Neural cell (in vitro differentiated cells): ENCODE measurements around the gene MTERF1.

Experiments
- EP300 ChIP-seq: fragments of 450-650 bp; conservative IDR thresholded peaks from 2 replicates; pipeline ENCODE4 v1.6.1; 2014; ENCODE audit warnings: antibody characterized with exemption, mild to moderate bottlenecking, moderate library complexity; ENCODE audit not compliant: poor library complexity, severe bottlenecking
- EZH2 ChIP-seq: fragments of 200-600, 300-800 bp; shearing (Covaris generic), sonication (generic); IDR thresholded peaks from 2 replicates; pipeline ENCODE4 v1.6.1; 2014; ENCODE audit warnings: antibody characterized with exemption, low read length, borderline replicate concordance, mild to moderate bottlenecking; ENCODE audit not compliant: insufficient read depth, poor library complexity, severe bottlenecking
- MXI1 ChIP-seq: fragments of 450-650 bp; conservative IDR thresholded peaks from 2 replicates; pipeline ENCODE4 v1.6.1; 2014; ENCODE audit warnings: antibody characterized with exemption, mild to moderate bottlenecking; ENCODE audit not compliant: poor library complexity, severe bottlenecking
- POLR2AphosphoS5 ChIP-seq: IDR thresholded peaks from 2 replicates; pipeline ENCODE4 v1.6.1; 2012
- RAD21 ChIP-seq: fragments of 450-650 bp; conservative IDR thresholded peaks from 2 replicates; pipeline ENCODE4 v1.6.1; 2014; ENCODE audit warnings: antibody characterized with exemption, mild to moderate bottlenecking, moderate library complexity
- SMC3 ChIP-seq: fragments of 450-650 bp; conservative IDR thresholded peaks from 2 replicates; pipeline ENCODE4 v1.6.1; 2014; ENCODE audit warnings: antibody characterized with exemption, mild to moderate bottlenecking, moderate library complexity; ENCODE audit not compliant: poor library complexity
- TAF1 ChIP-seq: IDR thresholded peaks from 2 replicates; pipeline ENCODE4 v1.6.1; 2012; ENCODE audit warnings: low read depth
- TF ChIP-seq, protein P1 (sequence below): fragments of 450-650 bp; IDR thresholded peaks from 2 replicates; pipeline ENCODE4 v1.5.1; 2014; ENCODE audit warnings: antibody characterized with exemption, mild to moderate bottlenecking, moderate library complexity; ENCODE audit not compliant: poor library complexity, severe bottlenecking

DNA sequence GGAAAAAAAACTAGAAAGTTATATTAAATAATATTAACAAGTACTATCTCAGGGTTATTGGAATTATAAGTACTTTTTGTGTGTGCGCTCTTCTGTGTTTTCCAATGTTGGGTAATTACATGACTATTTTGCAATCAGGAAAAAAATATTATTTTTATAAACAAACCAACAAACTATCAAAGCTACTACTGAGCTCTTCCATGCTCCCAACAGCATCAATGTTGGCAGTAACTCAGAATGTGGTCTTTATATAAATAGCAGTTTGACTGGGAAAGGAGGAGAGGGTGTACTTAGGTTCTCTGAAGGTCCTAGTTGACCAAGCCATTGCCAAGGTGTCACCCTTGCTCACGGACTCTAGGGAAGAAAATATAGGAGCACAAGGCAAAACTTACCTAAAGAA lies 15.0 kb downstream of the MTERF1 start:
- TF ChIP-seq, protein P1, sequence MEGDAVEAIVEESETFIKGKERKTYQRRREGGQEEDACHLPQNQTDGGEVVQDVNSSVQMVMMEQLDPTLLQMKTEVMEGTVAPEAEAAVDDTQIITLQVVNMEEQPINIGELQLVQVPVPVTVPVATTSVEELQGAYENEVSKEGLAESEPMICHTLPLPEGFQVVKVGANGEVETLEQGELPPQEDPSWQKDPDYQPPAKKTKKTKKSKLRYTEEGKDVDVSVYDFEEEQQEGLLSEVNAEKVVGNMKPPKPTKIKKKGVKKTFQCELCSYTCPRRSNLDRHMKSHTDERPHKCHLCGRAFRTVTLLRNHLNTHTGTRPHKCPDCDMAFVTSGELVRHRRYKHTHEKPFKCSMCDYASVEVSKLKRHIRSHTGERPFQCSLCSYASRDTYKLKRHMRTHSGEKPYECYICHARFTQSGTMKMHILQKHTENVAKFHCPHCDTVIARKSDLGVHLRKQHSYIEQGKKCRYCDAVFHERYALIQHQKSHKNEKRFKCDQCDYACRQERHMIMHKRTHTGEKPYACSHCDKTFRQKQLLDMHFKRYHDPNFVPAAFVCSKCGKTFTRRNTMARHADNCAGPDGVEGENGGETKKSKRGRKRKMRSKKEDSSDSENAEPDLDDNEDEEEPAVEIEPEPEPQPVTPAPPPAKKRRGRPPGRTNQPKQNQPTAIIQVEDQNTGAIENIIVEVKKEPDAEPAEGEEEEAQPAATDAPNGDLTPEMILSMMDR = no peak
- no peak for TF ChIP-seq EP300
- no peak for TF ChIP-seq TAF1
- no peak for TF ChIP-seq POLR2AphosphoS5
- TF ChIP-seq RAD21 = no peak
- TF ChIP-seq EZH2 = no peak
- TF ChIP-seq MXI1 = no peak
- TF ChIP-seq SMC3 = no peak
